Prostate gland (tissue), 2 donors: ENCODE measurements around the gene FKBP15. TPM values are rescaled to one million over a fixed set of nuclear protein-coding genes. Genes with fewer than 3 reads are reported as not detected.

Source experiments
- DNase-seq: peaks from one replicate; pipeline ENCODE4 v3.0.0-alpha.2; 2019; ENCODE audit warnings: low spot score
- H3K27ac ChIP-seq, 2 donors: fragments of 200-600 bp; sonication (generic); 2 replicates each; pipeline ENCODE4 v1.5.1; 2017 to 2019
- H3K27me3 ChIP-seq: fragments of 200-600 bp; sonication (generic); replicated peaks from 2 replicates; pipeline ENCODE4 v1.5.1; 2019; ENCODE audit not compliant: insufficient read depth
- H3K36me3 ChIP-seq, 2 donors: fragments of 200-600 bp; sonication (generic); 1 replicate in 1 of 2; 2 replicates in 1 of 2; pipeline versions ENCODE4 v1.5.1 to v1.8.1; 2017 to 2019
- H3K4me1 ChIP-seq: fragments of 200-600 bp; sonication (generic); replicated peaks from 2 replicates; pipeline ENCODE4 v1.5.1; 2019
- H3K4me3 ChIP-seq, 2 donors: fragments of 200-600 bp; sonication (generic); 2 replicates each; pipeline ENCODE4 v1.5.1; 2017 to 2019
- H3K9me3 ChIP-seq: fragments of 200-600 bp; sonication (generic); 2 replicates; pipeline ENCODE4 v1.5.1; 2017
- CTCF ChIP-seq, 4 experiments: fragments of 200-600 bp in 2 of 4; fragments of 450-650 bp in 2 of 4; sonication (generic) in 2 of 4; IDR thresholded peaks; 1 replicate in 3 of 4; 2 replicates in 1 of 4; pipeline ENCODE4 v1.5.1; 2016 to 2019; ENCODE audit warnings: antibody characterized with exemption in 4 of 4, mild to moderate bottlenecking in 2 of 4, moderate library complexity in 2 of 4
- POLR2A ChIP-seq: fragments of 450-650 bp; IDR thresholded peaks from one replicate; pipeline ENCODE4 v1.6.1; 2016; ENCODE audit warnings: antibody characterized with exemption, mild to moderate bottlenecking
- POLR2AphosphoS5 ChIP-seq: sonication (generic); formaldehyde crosslinking; IDR thresholded peaks from one replicate; pipeline ENCODE4 v1.6.1; 2017; ENCODE audit warnings: antibody characterized with exemption
- WGBS: methylation state at CpG from one replicate; pipeline ENCODE4 v1.1.5; 2018; 5-methylcytosine and 5-hydroxymethylcytosine counted together
- intact Hi-C: fragments of 100-400 bp; cut with DNase I; formaldehyde crosslinking; loops from one replicate; pipeline ENCODE4 v1.14.2; 2022
- total RNA-seq, 2 donors: library from RNA; depleted of rRNA; stranded (reverse); fragments of >200 nt; gene quantifications; one replicate each; pipeline ENCODE4 v1.1.0, GENCODE V29; 2016

Gene FKBP15
- total RNA-seq, 2 donors from 2014 or later: 22.5 to 25.7 TPM

- DNase-seq: no peak
- Histone ChIP-seq H3K27ac (no peak overlapping the region), H3K4me1 (no peaks in the 10 kb centered on the region), H3K9me3 (no peaks in the 10 kb centered on the region), H3K27me3 (no peaks in the 10 kb centered on the region), H3K4me3 (no peak overlapping the region), H3K36me3 (peaks cover 0 to 6% of the 10 kb centered on the region in 2 donors)
- 39% methylated on average over 3 of the region's 3 CpGs for WGBS
- intact Hi-C loops: no loop called here
- TF ChIP-seq CTCF (IDR thresholded peaks at IDR 0.05) (no peak), POLR2A (no peak)
These were observed 60.5 kb downstream of the FKBP15 start for GRCh38 chr9:113160571-113160970.

GRCh38 chr9:113158446-113158845 is 62.6 kb downstream of the FKBP15 start:
- Histone ChIP-seq H3K9me3 (no peaks in the 10 kb centered on the region), H3K27me3 (no peaks in the 10 kb centered on the region), H3K4me1 (no peaks in the 10 kb centered on the region), H3K4me3 (no peak overlapping the region), H3K36me3 (peaks cover 0 to 6% of the 10 kb centered on the region in 2 donors), H3K27ac (no peak overlapping the region)
- no peak for DNase-seq
- WGBS: 93% methylated on average over 5 of the region's 5 CpGs
- intact Hi-C loops: no loop called here
- no peak for TF ChIP-seq POLR2AphosphoS5
- no peak for TF ChIP-seq CTCF (IDR thresholded peaks at IDR 0.05)
- no peak for TF ChIP-seq POLR2A

GRCh38 chr9:113156880-113157279 is 64.2 kb downstream of the FKBP15 start:
- H3K4me3 ChIP-seq: no peak overlapping the region
- H3K36me3 ChIP-seq: peaks cover 0 to 4% of the 10 kb centered on the region in 2 donors
- no peak for DNase-seq
- H3K27ac ChIP-seq: no peak overlapping the region
- TF ChIP-seq POLR2AphosphoS5: no peak
- no peak for TF ChIP-seq CTCF (IDR thresholded peaks at IDR 0.05)
- TF ChIP-seq POLR2A: no peak
- intact Hi-C loops: no loop called here
- H3K9me3 ChIP-seq: no peaks in the 10 kb centered on the region
- no peaks in the 10 kb centered on the region for H3K4me1 ChIP-seq
- WGBS: 77% methylated on average over 1 of the region's 1 CpG
- no peaks in the 10 kb centered on the region for H3K27me3 ChIP-seq

- H3K27ac ChIP-seq: no peak overlapping the region
- intact Hi-C loops: no loop called here
- WGBS: 43% methylated on average over 7 of the region's 7 CpGs
- H3K9me3 ChIP-seq: no peaks in the 10 kb centered on the region
- DNase-seq: no peak
- no peaks in the 10 kb centered on the region for H3K27me3 ChIP-seq
- H3K4me1 ChIP-seq: no peaks in the 10 kb centered on the region
- H3K36me3 ChIP-seq: no peaks in the 10 kb centered on the region
- no peak overlapping the region for H3K4me3 ChIP-seq
- TF ChIP-seq POLR2AphosphoS5 (no peak), POLR2A (no peak), CTCF (IDR thresholded peaks at IDR 0.05) (no peak)
These were observed 65.0 kb downstream of the FKBP15 start for GRCh38 chr9:113155911-113156588.

- no peaks in the 10 kb centered on the region for H3K9me3 ChIP-seq
These were observed 66.1 kb downstream of the FKBP15 start for GRCh38 chr9:113154946-113155345.

More at GRCh38 chr9:113154946-113155345, 66.1 kb downstream of the FKBP15 start:
- intact Hi-C loops: no loop called here
- Histone ChIP-seq H3K27me3 (no peaks in the 10 kb centered on the region), H3K4me1 (no peaks in the 10 kb centered on the region), H3K27ac (no peak overlapping the region), H3K4me3 (no peak overlapping the region), H3K36me3 (no peaks in the 10 kb centered on the region)
- TF ChIP-seq POLR2AphosphoS5 (no peak), POLR2A (no peak), CTCF (IDR thresholded peaks at IDR 0.05) (no peak)
- WGBS: 45% methylated on average over 2 of the region's 2 CpGs
- DNase-seq: no peak
